MM.1S (cell line): ENCODE data around the gene DNAH6.

Experiments
- DNase-seq: peaks from one replicate; pipeline ENCODE4 v3.0.0-alpha.2; 2015
- H2AFZ ChIP-seq: fragments of 300-600 bp; sonication (generic); 2 replicates; pipeline ENCODE4 v1.6.0; 2016; ENCODE audit warnings: antibody characterized with exemption, low read length
- H3F3A ChIP-seq: fragments of 300-600 bp; sonication (generic); 2 replicates; pipeline ENCODE4 v1.6.1; 2016; ENCODE audit warnings: mild to moderate bottlenecking, antibody characterized with exemption, low read length, moderate library complexity, mixed read lengths; ENCODE audit not compliant: insufficient read depth
- H3K27ac ChIP-seq: fragments of 300-600 bp; sonication (generic); 2 replicates; pipeline ENCODE4 v1.5.1; 2016; ENCODE audit warnings: mild to moderate bottlenecking, low read length
- H3K27me3 ChIP-seq: fragments of 300-600 bp; sonication (generic); replicated peaks from 2 replicates; pipeline ENCODE4 v1.6.0; 2016; ENCODE audit warnings: low read length; ENCODE audit not compliant: insufficient read depth
- H3K36me3 ChIP-seq: fragments of 300-600 bp; sonication (generic); replicated peaks from 2 replicates; pipeline ENCODE4 v1.6.1; 2016; ENCODE audit warnings: mild to moderate bottlenecking, low read length, mixed read lengths; ENCODE audit not compliant: insufficient read depth
- H3K4me1 ChIP-seq: fragments of 300-600 bp; sonication (generic); 2 replicates; pipeline ENCODE4 v1.6.1; 2016; ENCODE audit warnings: low read length, mixed read lengths
- H3K4me2 ChIP-seq: fragments of 300-600 bp; sonication (generic); 2 replicates; pipeline ENCODE4 v1.6.0; 2016; ENCODE audit warnings: low read depth, low read length
- H3K4me3 ChIP-seq: fragments of 300-600 bp; sonication (generic); 2 replicates; pipeline ENCODE4 v1.5.1; 2016; ENCODE audit warnings: low read length, mixed read lengths
- H3K79me2 ChIP-seq: fragments of 300-600 bp; sonication (generic); 2 replicates; pipeline ENCODE4 v1.6.1; 2016; ENCODE audit warnings: mixed run types, low read length, mixed read lengths
- H3K9ac ChIP-seq: fragments of 300-600 bp; sonication (generic); 2 replicates; pipeline ENCODE4 v1.6.1; 2016; ENCODE audit warnings: low read length, mixed read lengths
- H3K9me2 ChIP-seq: fragments of 300-600 bp; sonication (generic); replicated peaks from 2 replicates; pipeline ENCODE4 v1.6.1; 2016; ENCODE audit warnings: mild to moderate bottlenecking, low read length, mixed read lengths; ENCODE audit not compliant: insufficient read depth
- H3K9me3 ChIP-seq: fragments of 300-600 bp; sonication (generic); replicated peaks from 2 replicates; pipeline ENCODE4 v1.6.1; 2016; ENCODE audit warnings: mild to moderate bottlenecking, low read length, mixed read lengths; ENCODE audit not compliant: insufficient read depth
- H4K20me1 ChIP-seq: fragments of 300-600 bp; sonication (generic); 2 replicates; pipeline ENCODE4 v1.6.1; 2016; ENCODE audit warnings: mild to moderate bottlenecking, low read length, moderate library complexity, mixed read lengths; ENCODE audit not compliant: insufficient read depth
- EZH2 ChIP-seq: fragments of 300-600 bp; sonication (generic); optimal IDR thresholded peaks from 2 replicates; pipeline ENCODE3; 2017; ENCODE audit warnings: low read depth, mild to moderate bottlenecking, antibody characterized with exemption, low read length, mixed read lengths
- EZH2phosphoT487 ChIP-seq: fragments of 300-600 bp; sonication (generic); IDR thresholded peaks from 2 replicates; pipeline ENCODE4 v1.6.1; 2018; ENCODE audit warnings: antibody characterized with exemption, low read length
- TF ChIP-seq, protein P1 (sequence below): fragments of 300-600 bp; sonication (generic); IDR thresholded peaks from 2 replicates; pipeline ENCODE4 v1.5.1; 2016; ENCODE audit warnings: antibody characterized with exemption, low read length, mixed read lengths

DNAH6 gene

DNA sequence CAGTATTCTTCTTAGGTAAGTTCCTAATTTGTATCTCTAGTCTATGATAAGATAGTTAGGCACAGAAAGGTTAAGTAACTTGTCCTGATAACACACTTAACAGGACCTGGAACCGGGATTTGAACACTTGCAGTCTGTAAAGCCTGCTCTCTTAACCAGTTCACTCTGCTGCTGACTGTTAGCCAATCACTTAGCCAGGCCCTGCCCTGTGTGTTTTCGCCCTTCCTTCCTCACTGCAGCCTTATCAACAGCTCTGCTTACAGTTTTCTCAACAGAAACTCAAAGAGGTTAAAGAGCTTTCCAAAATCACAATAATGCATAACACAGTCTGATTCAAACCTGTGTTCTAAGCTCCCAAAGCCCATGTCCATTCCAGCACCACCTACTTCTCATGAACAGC, 212.9 kb downstream of the DNAH6 start:
- H3K9me2 ChIP-seq, result no peaks in the 10 kb centered on the region
- H3K9me3 ChIP-seq, result no peaks in the 10 kb centered on the region
- no peaks in the 10 kb centered on the region for H3K4me1 ChIP-seq
- H2AFZ ChIP-seq, result no peak overlapping the region
- H3K36me3 ChIP-seq, result no peaks in the 10 kb centered on the region
- H3K27me3 ChIP-seq, result no peaks in the 10 kb centered on the region
- DNase-seq, result no peak
- no peak overlapping the region for H3K27ac ChIP-seq
- H3K4me2 ChIP-seq, result no peak overlapping the region
- no peaks in the 10 kb centered on the region for H3F3A ChIP-seq
- no peaks in the 10 kb centered on the region for H4K20me1 ChIP-seq
- H3K79me2 ChIP-seq, result no peaks in the 10 kb centered on the region
- no peak for TF ChIP-seq EZH2phosphoT487
- TF ChIP-seq, protein P1, sequence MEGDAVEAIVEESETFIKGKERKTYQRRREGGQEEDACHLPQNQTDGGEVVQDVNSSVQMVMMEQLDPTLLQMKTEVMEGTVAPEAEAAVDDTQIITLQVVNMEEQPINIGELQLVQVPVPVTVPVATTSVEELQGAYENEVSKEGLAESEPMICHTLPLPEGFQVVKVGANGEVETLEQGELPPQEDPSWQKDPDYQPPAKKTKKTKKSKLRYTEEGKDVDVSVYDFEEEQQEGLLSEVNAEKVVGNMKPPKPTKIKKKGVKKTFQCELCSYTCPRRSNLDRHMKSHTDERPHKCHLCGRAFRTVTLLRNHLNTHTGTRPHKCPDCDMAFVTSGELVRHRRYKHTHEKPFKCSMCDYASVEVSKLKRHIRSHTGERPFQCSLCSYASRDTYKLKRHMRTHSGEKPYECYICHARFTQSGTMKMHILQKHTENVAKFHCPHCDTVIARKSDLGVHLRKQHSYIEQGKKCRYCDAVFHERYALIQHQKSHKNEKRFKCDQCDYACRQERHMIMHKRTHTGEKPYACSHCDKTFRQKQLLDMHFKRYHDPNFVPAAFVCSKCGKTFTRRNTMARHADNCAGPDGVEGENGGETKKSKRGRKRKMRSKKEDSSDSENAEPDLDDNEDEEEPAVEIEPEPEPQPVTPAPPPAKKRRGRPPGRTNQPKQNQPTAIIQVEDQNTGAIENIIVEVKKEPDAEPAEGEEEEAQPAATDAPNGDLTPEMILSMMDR, result no peak
- no peak for TF ChIP-seq EZH2
- no peak overlapping the region for H3K9ac ChIP-seq
- H3K4me3 ChIP-seq, result no peak overlapping the region

DNA sequence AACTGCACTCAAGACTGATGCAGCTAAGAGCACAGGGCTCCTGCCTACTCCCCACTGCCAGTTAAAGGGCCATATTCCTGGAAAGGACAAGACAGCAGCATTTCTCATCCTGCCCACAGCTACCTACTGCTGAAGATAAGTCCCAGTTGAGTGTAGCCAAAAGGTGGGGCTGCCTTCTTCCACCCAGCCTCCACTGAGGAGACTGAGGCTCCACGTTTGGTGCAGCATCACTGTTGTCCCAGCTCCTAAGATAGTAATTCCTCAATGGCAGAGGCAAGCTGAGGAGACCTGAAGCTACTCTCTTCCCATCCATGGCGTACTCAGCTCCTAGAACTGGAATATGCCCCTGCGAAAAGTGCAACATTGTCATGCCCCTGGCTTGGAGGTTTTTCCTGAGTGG, 214.9 kb downstream of the DNAH6 start:
- Histone ChIP-seq H3K79me2 (no peaks in the 10 kb centered on the region), H3F3A (no peaks in the 10 kb centered on the region), H3K4me2 (no peak overlapping the region), H2AFZ (no peak overlapping the region), H3K9me2 (no peaks in the 10 kb centered on the region), H3K4me1 (no peaks in the 10 kb centered on the region), H3K9ac (no peak overlapping the region), H4K20me1 (no peaks in the 10 kb centered on the region), H3K27me3 (no peaks in the 10 kb centered on the region), H3K4me3 (no peak overlapping the region), H3K9me3 (no peaks in the 10 kb centered on the region), H3K36me3 (no peaks in the 10 kb centered on the region), H3K27ac (no peak overlapping the region)
- DNase-seq, result no peak
- TF ChIP-seq EZH2, result no peak
- TF ChIP-seq, protein P1, result no peak
- no peak for TF ChIP-seq EZH2phosphoT487

DNA sequence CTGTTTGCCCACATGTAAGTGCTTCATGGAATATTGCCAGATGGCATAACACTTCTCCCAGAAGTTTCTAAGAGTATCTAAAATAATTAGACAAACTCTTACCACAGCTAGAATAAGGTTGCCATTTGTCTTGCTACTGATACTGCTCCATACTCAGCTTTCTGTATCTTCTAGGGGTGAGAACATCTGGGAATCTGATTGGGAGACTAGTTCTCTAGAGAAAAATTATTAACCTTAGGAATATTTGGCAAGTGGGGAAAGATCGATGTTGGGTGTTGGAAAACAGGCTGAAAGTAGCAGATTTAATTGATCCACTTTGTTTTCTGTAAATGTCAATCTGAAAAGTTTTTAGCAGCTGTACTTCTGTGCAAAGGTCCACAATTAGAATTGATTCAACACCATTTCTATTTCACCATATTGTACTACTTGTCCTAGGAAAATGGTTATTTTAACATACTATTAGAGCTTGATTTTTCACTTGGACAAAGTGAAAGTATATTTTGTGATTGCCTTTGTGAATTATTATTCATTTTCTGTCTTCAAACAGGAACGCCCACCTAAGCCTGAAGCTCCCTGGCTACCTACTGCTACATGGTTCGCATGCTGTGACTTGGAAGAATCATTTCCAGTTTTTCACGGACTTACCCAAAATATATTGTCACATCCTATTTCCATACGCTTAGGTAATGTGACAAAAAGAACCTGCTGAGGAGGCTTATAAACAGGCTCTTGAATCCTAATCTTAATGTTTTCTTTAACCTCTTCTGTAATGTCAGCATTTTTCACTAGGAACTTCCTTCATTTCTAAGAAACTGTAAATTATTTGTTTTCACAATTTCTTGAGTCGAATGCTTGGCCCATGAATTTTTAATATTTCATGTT, 216.8 kb downstream of the DNAH6 start:
- DNase-seq, result no peak
- Histone ChIP-seq H3K79me2 (no peaks in the 10 kb centered on the region), H2AFZ (no peak overlapping the region), H3K27ac (no peak overlapping the region), H3K9me3 (no peaks in the 10 kb centered on the region), H3K4me3 (no peak overlapping the region), H3K4me2 (no peak overlapping the region), H3F3A (no peaks in the 10 kb centered on the region), H3K4me1 (no peaks in the 10 kb centered on the region), H3K9ac (no peak overlapping the region), H3K36me3 (no peaks in the 10 kb centered on the region), H3K27me3 (no peaks in the 10 kb centered on the region), H3K9me2 (no peaks in the 10 kb centered on the region), H4K20me1 (no peaks in the 10 kb centered on the region)
- TF ChIP-seq EZH2 (no peak), EZH2phosphoT487 (no peak)
- TF ChIP-seq, protein P1, result no peak
